Activated effector memory CD4-positive, alpha-beta T cell treated with Interleukin-2 at 50 U/mL for 16 hours (primary cell): ENCODE measurements around the gene INSIG1.

ENCODE experiments used
- DNase-seq: peaks from one replicate; pipeline ENCODE4 v3.0.0-alpha.2; 2020

INSIG1 gene

DNA sequence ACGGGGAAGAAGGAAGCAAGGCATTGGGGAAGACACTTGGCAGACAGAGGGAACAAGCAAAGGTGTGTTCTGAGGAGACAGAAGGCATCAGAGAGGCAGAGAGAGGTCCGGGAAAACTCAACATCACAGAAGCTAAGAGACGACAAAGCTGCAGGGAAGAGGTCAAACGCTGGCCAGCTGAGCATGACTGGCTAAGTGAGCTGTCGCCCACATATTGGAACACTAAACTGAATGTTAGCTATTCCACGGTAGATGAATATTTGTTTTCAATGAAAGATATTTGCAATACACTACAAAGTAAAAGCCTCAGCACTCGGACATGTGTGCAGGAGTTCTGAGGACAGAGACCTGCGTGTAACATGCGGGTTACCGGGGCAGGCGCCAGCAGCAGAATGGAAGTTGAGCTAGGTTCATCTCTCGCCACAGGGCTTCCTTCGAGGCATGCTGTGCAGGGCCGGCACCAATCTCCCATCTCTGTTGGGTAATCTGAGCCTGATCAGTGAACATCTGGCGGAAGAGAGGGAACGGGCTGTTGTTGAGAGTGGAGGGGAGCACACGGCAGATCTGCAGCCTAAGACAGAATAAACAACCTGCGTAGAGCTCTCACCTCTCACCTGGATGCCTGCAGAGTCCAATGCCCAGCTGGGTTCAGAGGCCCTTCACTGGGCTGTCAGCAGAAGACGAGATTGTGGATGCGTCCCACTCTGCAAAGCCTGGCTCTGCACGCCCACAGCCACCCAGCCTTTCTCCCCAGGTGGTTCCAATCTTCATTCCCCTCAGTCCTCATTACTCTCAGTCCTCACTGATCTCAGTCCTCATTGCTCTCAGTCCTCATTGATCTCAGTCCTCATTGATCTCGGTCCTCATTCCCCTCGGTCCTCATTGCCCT is 35.9 kb downstream of the INSIG1 start:
- no peak for DNase-seq

DNA sequence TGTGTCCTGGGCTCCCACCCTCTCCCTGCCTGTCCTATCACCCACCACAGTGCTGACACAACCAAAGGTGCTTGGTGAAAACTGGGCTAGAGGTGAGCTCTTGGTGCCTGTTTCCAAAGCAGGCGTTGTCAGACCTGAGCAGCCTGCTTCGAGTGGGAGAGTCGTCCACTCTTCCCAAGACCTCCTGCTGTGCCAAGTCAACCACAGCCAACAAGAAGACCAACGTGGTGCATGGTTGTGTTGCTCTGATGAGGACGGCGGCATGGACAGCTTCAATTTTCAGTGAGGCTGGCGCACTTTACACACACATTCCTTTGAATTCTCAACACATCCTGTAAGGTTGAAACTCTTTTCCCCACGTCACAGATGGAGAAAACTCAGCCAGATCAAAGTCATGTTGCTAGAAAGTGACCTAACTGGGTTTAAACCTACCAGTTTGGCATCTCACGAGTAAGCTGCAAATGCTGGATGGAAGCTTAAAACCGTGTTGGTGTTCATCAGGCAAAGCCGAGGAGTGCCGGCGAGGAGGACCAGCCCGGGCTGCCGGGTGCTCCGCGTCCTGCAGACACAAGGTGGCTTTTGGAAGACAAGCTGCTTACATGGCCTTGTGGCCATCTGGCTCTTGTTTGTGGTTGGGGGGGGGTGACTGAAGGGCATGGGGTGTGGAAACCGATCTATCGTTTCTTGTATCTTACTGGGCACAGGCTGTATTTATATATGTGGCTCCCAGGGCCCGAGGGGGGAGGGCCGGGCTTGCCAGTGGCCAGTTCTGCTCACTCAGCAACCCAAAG is 39.3 kb downstream of the INSIG1 start:
- no peak for DNase-seq

DNA sequence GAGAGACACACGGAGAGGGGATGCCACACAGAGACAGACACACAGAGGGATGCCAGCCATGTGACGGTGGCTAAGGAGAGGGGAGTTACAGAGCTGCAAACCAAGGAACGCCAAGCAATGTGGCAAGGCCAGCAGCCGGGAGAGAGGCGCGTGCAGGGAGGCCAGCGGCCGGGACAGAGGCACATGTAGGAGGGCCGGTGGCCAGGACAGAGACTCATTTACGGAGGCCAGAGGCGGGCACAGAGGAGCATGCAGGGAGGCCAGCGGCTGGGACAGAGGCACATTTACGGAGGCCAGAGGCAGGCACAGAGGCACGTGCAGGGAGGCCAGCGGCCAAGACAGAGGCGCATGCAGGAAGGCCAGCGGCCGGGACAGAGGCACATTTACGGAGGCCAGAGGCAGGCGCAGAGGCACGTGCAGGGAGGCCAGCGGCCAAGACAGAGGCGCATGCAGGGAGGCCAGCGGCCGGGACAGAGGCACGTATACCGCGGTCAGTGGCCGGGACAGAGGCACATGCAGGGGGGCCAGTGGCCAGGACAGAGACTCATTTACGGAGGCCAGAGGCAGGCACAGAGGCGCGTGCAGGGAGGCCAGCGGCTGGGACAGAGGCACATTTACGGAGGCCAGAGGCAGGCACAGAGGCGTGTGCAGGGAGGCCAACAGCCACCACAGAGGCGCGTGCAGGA is 40.4 kb downstream of the INSIG1 start:
- DNase-seq = no peak

DNA sequence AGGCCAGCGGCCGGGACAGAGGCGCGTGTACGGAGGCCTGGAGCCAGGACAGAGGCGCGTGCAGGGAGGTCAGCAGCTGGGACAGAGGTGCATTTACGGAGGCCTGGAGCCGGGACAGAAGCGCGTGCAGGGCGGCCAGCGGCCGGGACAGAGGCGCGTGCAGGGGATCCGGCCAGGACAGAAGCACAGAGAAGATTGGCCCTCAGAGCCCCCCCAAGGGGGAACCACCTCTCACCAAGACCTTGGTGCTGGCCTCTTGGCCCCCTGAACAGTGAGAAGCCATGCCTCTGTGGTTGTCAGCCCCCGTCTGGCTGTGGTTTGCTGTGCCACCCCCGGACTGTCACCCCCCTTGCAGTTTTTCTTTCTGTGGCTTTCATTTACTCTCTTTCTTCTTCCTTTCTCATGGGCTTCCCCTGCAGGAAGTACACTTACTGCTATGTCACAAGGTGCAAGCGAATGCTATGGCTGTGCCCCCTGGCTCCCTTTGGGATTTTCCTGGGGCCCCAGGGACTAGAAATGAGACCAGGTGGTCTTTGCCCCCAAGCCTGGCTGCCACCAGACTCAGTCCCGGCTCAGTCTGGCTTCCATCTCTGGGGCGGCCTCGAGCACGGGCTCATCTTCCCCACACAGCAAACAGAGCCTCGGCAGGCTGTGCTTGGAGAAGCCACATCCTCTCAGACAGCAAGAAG is 41.1 kb downstream of the INSIG1 start:
- no peak for DNase-seq

DNA sequence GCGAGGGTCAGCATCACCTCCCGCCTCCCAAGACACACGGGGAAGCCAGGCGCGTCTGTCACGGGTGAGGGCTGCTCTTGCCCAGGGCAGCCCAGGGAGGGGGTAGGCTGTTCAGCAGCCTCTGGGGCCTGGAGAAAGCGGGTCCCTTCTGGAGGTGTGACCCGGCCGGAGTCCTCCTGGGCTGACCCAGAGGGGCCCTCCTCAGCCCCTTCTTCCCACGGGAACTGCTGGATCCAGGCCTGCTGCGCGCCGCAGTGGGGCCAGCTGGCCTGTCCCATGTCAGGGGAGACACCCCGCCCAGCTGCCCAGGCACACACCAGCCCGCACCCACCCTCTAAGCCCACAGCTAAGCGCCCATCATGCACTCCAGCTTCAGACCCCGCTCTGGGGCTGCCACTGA is 41.8 kb downstream of the INSIG1 start:
- DNase-seq = no peak

DNA sequence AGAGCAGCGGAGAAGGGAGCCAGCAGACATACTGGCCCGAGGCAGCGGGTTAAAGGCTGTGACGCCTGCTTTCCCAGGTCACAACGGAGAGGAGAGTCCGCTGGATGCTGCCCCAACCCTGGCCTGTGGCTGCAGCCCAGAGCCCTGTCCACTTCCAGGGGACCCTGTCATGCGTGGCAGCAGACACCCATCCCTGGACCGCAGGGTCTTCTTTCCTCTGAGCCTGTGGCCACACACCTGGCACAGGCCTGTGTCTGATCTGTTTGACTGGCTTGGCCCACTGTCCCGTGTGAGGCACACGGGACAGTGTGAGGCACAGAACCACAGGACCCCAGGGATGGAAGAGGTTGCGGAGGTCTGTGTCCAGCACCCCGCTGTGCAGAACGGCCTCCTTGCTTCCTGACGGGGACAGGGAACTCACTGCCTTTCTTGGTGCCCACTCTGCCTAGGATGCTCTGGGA is 42.4 kb downstream of the INSIG1 start:
- DNase-seq = no peak

DNA sequence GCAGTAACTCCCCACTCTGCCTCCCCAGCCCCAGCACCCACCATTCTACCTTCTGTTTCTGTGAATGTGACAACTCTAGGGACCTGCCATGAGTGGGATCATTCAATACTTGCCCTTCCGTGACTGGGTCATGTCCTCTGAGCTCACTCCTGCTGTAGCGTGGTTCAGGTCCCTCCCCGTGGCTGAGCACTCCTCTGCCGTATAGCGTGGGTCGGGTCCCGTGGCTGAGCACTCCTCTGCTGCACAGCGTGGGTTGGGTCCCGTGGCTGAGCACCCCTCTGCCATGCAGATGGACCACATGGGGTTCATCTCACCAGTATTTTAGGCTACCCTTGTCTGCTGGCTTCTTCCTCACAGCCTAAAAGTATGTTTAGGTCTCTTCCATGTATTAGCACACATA is 43.0 kb downstream of the INSIG1 start:
- no peak for DNase-seq

DNA sequence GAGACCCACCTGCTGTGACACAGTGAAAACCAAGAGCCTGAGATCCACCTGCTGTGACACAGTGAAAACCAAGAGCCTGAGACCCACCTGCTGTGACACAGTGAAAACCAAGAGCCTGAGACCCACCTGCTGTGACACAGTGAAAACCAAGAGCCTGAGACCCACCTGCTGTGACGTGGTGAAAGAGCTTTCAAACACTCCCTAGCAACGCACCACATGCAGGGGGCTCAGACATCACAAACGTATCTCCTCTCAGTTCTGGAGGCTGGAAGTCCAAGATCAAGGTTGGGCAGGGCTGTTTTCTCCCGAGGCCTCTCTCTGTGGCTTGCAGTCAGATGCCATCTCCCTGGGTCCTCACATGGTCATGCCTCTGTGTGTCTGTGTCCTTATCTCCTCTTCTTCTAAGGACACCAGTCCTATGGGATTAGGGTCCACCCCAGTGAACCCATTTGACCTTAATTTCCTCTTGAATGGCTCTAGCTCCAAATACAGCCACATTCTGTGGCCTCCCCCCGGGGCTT is 43.8 kb downstream of the INSIG1 start:
- DNase-seq = no peak

DNA sequence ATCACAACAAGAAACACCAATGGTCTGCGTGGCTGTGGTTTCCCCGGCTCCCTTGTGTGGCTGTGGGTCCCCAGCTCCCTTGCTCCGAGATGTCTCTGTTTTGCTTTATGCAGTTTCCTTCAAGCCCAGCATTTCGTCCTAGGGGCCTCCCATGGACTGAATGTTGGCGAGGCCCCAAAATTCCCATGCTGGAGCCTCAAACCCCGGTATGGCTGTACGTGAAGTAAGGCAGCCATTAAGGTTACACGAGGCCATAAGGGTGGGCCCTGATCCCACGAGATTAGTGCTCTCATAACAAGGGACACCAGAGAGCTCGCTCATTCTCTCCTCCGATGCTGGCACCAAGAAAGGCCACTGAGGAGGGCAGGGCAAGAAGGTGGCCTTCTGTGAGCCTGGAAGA is 44.6 kb downstream of the INSIG1 start:
- no peak for DNase-seq

DNA sequence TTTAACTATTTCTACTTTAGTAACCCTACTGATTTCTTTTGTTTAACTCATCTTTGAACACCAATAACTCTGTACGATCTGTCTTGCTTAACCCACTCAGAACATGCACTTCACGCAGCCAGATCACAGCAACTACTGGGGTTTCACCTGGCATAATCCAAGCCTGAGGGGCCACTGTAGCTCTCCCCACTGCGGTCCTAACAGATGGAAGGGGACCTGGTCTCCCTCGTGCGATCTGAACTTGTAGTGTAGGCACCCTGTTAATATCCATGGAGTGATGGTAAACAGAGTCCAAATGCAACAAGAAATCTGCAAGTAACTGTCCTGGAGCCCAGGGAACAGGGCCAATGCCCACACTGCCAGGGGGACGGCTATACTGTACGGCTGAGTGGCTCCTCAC is 45.5 kb downstream of the INSIG1 start:
- no peak for DNase-seq

DNA sequence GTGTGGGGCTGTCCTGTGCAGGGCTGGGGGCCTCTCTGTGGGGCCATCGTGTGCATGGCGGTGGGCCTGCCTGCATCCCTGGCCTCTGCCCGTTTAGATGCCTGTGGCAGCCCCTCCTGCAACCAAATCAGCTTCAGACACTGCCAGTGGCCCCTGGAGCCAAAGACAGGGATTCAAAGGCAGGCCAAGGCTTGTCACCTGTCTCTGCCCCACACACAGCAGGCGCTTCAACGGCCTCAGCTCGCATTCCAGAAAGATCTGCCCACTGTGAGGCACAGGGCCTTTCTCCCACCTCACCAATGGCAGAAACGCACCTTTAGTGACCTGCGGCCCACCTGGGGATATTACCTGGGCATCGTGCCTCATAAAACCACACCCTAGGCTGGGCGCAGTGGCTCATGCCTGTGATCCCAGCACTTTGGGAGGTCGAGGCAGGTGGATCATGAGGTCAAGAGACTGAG is 46.0 kb downstream of the INSIG1 start:
- DNase-seq = no peak

DNA sequence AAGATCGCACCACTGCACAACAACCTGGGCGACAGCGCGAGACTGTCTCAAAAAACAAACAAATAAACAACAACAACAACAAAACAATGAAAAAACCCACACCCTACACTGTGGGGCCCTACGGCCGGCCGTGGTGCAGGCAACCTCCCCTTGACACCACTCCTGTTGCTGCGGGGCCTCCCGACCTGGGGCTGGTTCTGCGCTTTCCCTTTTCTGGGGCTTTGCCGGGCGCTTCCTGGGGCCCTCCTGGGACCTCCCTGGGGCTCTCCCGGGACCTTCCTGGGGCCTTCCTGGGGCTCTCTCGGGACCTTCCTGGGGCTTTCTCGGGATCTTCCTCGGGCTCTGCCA is 46.6 kb downstream of the INSIG1 start:
- DNase-seq = no peak

DNA sequence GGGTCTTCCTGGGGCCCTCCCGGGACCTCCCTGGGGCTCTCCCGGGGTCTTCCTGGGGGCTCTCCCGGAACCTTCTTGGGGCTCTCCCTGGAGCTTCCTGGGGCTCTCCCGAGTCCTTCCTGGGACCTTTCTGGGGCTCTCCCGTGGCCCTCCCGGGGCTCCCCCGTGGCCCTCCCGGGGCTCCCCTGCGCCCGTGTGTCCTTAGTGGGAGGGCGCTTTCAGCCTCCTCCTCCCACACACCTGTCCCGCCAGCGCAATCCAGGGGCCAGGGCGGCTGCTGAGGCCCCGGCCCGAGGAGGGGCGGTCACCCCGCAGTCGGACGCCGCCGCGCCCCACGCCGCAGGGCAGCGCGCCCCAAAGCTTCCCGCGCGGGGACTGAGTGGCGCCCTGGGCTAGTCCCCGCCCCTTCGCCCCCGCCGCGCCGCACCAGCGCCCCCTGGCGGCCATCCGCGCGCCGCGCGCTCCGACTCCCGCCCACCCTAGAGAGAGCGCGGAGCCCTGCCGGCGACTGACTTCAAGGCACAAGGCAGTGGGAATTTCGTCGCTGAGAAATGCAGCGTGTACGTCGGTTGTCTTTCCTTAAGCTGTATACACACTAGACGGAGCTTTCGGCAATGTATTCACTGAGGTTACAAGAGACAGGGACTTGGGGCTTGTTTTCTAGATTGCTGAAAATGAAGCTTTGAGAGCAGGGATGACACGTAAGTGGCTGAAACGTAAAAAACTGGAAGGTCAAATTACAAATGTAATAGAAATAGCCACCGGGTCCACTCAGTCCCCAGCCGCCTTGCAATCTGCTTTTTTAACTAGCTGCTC is 47.1 kb downstream of the INSIG1 start:
- DNase-seq = peak; percentile 80

DNA sequence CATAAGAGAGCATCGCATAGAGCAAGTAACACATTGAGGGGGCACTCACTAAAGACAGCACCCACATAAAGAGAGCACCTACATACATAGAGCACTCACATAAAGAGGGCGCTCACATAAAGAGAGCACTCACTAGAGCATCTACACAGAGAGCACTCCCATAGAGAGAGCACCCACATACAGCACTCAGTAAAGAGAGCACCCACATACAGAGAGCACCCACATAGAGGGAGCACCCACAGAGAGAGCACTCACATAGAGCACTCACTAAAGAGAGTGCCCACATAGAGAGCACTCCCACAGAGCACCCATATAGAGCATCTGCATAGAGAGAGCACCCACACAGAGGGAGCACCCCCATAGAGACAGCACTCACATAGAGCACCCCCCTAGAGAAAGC is 47.8 kb downstream of the INSIG1 start:
- no peak for DNase-seq

DNA sequence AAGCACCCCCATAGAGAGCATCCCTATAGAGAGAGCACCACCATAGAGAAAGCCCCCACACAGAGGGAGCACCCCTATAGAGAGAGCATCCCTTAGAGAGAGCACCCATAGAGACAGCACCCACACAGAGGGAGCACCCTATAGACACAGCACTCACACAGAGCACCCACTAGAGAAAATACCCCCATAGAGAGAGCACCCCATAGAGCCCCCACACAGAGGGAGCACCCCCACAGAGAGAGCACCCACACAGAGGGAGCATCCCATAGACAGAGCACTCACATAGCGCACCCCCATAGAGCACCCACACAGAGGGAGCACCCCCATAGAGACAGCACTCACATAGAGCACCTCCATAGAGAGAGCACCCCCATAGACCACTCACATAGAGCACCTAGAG is 48.6 kb downstream of the INSIG1 start:
- DNase-seq = no peak

DNA sequence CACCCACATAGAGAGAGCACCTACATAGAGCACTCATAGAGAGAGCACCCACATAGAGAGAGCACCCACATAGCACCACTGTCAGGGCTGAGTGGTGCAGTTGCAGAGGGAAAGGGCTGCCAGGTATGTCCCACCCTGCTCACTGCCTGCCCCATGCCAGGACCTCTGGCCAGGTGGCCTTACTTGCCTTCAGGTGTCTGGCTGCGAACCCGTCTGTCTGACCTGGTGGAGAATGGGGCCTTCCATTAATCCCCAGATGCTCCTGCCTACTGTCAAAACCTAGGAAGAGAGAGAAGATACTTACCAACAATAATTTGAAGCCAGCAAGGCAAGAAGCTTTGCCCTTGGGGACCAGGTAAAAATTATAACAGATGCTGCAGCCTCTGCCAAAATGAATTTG is 51.1 kb downstream of the INSIG1 start:
- no peak for DNase-seq

DNA sequence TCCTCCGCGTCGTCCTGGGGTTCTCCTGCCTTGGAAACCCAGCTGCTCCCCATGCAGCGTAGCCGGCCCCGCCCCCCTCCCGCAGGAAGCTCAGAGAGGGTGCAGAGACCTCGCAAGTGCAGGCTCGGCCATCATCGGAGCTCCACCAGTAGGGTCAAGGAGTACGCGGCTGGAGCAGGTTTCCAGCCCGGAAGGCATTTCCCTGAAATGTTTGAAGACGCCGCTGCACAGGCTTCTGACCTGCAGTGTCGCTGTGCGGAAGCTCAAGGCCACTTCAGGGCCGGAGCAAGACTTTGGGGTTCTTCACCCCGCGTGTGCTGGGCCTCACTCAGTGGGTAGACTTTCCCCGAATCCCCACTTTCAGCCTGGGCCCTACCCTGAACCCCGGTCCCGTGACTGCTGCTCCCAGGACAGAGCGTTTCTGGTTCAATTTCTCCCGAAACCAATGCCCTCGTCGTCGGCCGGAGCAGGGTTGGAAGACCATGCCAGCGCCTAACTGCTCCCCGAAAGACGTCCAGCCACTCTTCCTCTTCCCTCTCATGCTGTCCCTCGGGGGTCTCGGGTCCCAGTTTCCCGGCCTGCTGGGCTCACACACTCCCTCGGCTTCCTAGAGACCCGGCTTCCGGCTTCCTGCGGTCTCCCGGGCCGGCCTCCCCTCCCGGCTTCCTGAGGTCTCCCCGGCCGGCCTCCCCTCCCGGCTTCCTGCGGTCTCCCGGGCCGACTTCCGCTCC is 52.1 kb downstream of the INSIG1 start:
- DNase-seq = no peak

DNA sequence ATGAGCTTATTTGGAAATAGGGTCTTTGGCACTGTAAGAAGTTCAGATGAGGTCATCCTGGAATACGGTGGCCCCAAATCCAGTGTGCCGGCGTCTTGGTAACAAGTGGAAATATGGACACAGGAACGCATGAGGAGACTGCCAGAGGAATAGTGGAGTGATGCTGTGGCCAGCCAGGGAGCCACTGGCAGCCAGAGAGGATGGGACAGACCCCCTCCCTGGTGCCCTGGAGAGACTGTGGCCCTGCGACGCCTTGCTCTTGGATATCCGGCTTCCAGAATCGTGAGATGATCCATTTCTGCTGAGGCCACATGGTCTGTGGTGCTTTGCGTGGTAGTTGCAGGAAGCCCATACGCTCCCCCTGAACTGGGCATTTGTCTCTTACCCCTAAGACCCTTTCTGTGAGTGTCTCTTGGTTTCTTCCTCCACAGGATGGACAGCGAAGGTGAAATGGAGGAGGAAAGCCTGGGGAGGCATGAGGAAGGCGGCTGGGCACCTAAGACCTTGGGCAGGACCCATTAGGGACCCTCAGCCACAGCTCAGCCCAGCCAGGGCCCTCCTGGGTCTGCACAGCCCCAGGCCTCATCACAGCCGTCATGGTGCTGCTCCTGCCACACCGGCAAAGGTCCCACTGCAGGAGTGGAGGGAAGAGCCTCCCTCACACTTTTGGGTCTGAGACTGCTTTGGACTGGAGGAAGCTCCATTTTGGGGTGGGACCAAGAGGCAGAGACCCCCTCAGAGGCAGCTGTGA is 53.6 kb downstream of the INSIG1 start:
- no peak for DNase-seq

DNA sequence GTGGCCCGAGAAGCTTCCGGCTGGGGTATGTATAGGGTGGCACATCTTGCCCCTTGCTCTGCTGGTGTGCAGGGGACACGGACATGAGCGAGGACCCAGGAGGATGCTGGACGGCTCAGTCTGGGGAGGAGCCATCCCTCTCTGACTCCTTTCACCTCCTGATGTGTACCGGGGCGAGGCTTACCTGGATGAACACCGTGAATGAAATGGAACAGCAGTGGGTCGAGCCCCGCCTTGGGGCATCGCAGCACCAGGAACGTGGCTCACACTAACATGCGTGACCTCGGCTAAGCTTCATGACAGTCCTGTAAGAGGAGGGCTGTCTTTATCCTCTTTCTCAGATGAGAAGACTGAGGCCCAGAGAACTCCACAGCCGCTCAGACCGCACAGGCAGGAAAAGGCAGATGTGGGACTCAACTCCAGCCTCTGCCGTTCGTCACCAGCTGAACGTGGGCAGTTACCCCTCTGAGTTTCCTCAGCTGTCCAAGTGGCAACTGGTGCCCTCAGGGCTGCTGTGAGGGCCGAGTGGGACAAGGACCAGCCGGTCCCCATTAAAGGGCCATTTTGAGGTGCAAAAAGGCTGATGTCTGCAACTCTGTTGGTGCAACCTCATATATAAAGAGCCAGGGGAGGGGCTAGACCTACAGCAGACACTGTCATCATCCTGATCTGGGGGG is 54.5 kb downstream of the INSIG1 start:
- DNase-seq = no peak

DNA sequence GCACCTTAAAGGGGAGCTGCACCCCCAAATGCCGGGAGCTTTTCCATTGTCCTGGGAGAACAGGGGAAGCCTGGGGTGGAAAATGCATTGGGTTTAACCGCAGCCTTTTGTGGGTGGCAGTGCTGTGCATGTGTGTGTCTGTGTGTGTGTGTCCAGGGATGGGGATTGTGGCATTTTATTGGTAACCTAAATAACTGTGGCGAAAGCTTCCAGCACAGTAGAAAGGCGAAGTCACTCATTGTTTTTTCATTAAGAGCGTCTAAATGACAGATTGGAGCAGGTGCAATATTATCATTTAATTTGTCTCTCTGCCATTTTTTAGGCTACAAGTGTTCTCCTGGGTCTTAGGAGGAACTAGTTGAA is 55.1 kb downstream of the INSIG1 start:
- no peak for DNase-seq
